HK-2 (cell line): ENCODE data around the gene CCDC121.
A peak's percentile ranks its signal among the peaks of the same experiment; 100 is the strongest.
"Not testable (repeated sequence)": the region's sequence is repeated elsewhere in the genome, so short reads cannot be mapped to it uniquely, and the experiment has no call there.

Experiments used
- DNase-seq: peaks from one replicate; pipeline ENCODE4 v3.0.0-alpha.2; 2018; ENCODE audit not compliant: unreplicated experiment

CCDC121 gene

GRCh38 chr2:27636766-27637165 is 8.0 kb upstream of the CCDC121 start:
- DNase-seq: no peak

- DNase-seq: no peak
These were observed 5.5 kb upstream of the CCDC121 start for GRCh38 chr2:27634291-27634690.

- DNase-seq: not testable (repeated sequence)
These were observed 1.4 kb upstream of the CCDC121 start for GRCh38 chr2:27630257-27630656.

- peak; percentile 57 for DNase-seq
These were observed 647 bp downstream of the CCDC121 start for GRCh38 chr2:27627963-27628766.

- DNase-seq: not testable (repeated sequence)
These were observed 1.9 kb downstream of the CCDC121 start for GRCh38 chr2:27626921-27627320.

GRCh38 chr2:27626323-27626722 is 2.5 kb downstream of the CCDC121 start:
- DNase-seq: not testable (repeated sequence)

GRCh38 chr2:27624943-27625342 is 3.9 kb downstream of the CCDC121 start:
- no peak for DNase-seq

GRCh38 chr2:27622921-27623384 is 5.9 kb downstream of the CCDC121 start:
- peak; percentile 16 for DNase-seq

- DNase-seq: no peak
These were observed 7.3 kb downstream of the CCDC121 start for GRCh38 chr2:27621524-27621923.

GRCh38 chr2:27615316-27615715 is 13.5 kb downstream of the CCDC121 start:
- DNase-seq: no peak

- no peak for DNase-seq
These were observed 14.8 kb downstream of the CCDC121 start for GRCh38 chr2:27613985-27614384.

GRCh38 chr2:27606611-27607010 is 22.2 kb downstream of the CCDC121 start:
- no peak for DNase-seq

GRCh38 chr2:27596627-27597026 is 32.2 kb downstream of the CCDC121 start:
- DNase-seq: no peak

- DNase-seq: not testable (repeated sequence)
These were observed 33.4 kb downstream of the CCDC121 start for GRCh38 chr2:27595412-27595811.

- DNase-seq: not testable (repeated sequence)
These were observed 34.6 kb downstream of the CCDC121 start for GRCh38 chr2:27594020-27594703.

GRCh38 chr2:27593240-27593639 is 35.6 kb downstream of the CCDC121 start:
- no peak for DNase-seq

- no peak for DNase-seq
These were observed 37.1 kb downstream of the CCDC121 start for GRCh38 chr2:27591745-27592144.

GRCh38 chr2:27588308-27588707 is 40.5 kb downstream of the CCDC121 start:
- no peak for DNase-seq

- DNase-seq: no peak
These were observed 41.8 kb downstream of the CCDC121 start for GRCh38 chr2:27587025-27587424.

GRCh38 chr2:27584597-27584996 is 44.2 kb downstream of the CCDC121 start:
- DNase-seq: no peak

- DNase-seq: no peak
These were observed 45.4 kb downstream of the CCDC121 start for GRCh38 chr2:27583390-27583915.

- peak; percentile 88 for DNase-seq
These were observed 46.0 kb downstream of the CCDC121 start, which contains the start of gene ZNF512 for GRCh38 chr2:27582695-27583389. ZNF512 (plus strand) TSS chr2:27583042; CDS start chr2:27583113, 71 bp downstream.
